Right ventricle myocardium inferior (tissue), 1 donor: Measurements from ENCODE around the gene SUPT4H1. TPM values are rescaled to one million over a fixed set of nuclear protein-coding genes. Genes with fewer than 3 reads are reported as not detected.
A peak's percentile ranks its signal among the peaks of the same experiment; 100 is the strongest.

Source experiments
- ATAC-seq: fragments of 200-7000 bp; cut with Tn5 transposase; one replicate; pipeline ENCODE4 v1.9.1; 2020; ENCODE audit warnings: mild to moderate bottlenecking, moderate library complexity
- DNase-seq: peaks from one replicate; pipeline ENCODE4 v3.0.0; 2021; ENCODE audit errors: missing footprints
- intact Hi-C: fragments of 100-400 bp; cut with DNase I; formaldehyde crosslinking; loops from one replicate; pipeline ENCODE4 v1.11.0; 2022
- total RNA-seq: library from RNA; stranded (reverse); fragmentation: NEBNext Ultra II Directional; extraction: Animal tissue kit (Norgen Biotek cat#: 25700); gene quantifications from one replicate; pipeline ENCODE4 v1.2.1, GENCODE V29; 2021
- donor health status: DM: no; HTN: yes; CAD: no; lungs with severe emphysema.

Gene SUPT4H1
- total RNA-seq, 1 donor from 2014 or later = 58.2 TPM

- intact Hi-C loops = no loop called here
- ATAC-seq = no peak
- no peak for DNase-seq
Measured at GRCh38 chr17:58334256-58334655, 17.7 kb downstream of the SUPT4H1 start.

- DNase-seq (peak; percentile 56), ATAC-seq (no peak)
- intact Hi-C loops = no loop called here
Measured at GRCh38 chr17:58333736-58334207, 18.2 kb downstream of the SUPT4H1 start.

- DNase-seq (peak; percentile 68), ATAC-seq (no peak)
- intact Hi-C loops = no loop called here
Measured at GRCh38 chr17:58332778-58333735, 18.9 kb downstream of the SUPT4H1 start.

GRCh38 chr17:58331815-58332777 is 19.9 kb downstream of the SUPT4H1 start:
- DNase-seq (peak; percentile 94), ATAC-seq (peak; percentile 55)
- intact Hi-C loops = no loop called here

- intact Hi-C loops = no loop called here
- ATAC-seq (peak; percentile 34), DNase-seq (peak; percentile 60)
Measured at GRCh38 chr17:58330997-58331814, 20.8 kb downstream of the SUPT4H1 start.

- ATAC-seq = no peak
- intact Hi-C loops = no loop called here
- no peak for DNase-seq
Measured at GRCh38 chr17:58330538-58330996, 21.4 kb downstream of the SUPT4H1 start.

- intact Hi-C loops = loop anchor here (10.0 kb wide), 1 partner anchor 85 kb away; the partner anchor contains the start of gene RNF43
- ATAC-seq = no peak
Measured at GRCh38 chr17:58329810-58330537, 22.0 kb downstream of the SUPT4H1 start.

GRCh38 chr17:58329035-58329809 is 22.8 kb downstream of the SUPT4H1 start:
- intact Hi-C loops = loop anchor here (10.0 kb wide), 1 partner anchor 86 kb away; the partner anchor contains the start of gene RNF43
- DNase-seq = no peak
- peak; percentile 28 for ATAC-seq

More at GRCh38 chr17:58329810-58330537, 22.0 kb downstream of the SUPT4H1 start:
- no peak for DNase-seq

GRCh38 chr17:58328195-58329034 is 23.6 kb downstream of the SUPT4H1 start, which contains the start of gene TSPOAP1:
TSS of gene TSPOAP1 (minus strand) at chr17:58328795. CDS start at chr17:58327920, 875 bp downstream.
- ATAC-seq (no peak), DNase-seq (no peak)
- intact Hi-C loops = loop anchor here (10.0 kb wide), 1 partner anchor 86 kb away; the partner anchor contains the start of gene RNF43

- DNase-seq (no peak), ATAC-seq (no peak)
- intact Hi-C loops = loop anchor here (10.0 kb wide), 1 partner anchor 87 kb away; the partner anchor contains the start of gene RNF43
Measured at GRCh38 chr17:58327363-58328194, 24.4 kb downstream of the SUPT4H1 start.

GRCh38 chr17:58326609-58327362 is 25.2 kb downstream of the SUPT4H1 start:
- ATAC-seq (no peak), DNase-seq (no peak)
- intact Hi-C loops = loop anchor here (10.0 kb wide), 1 partner anchor 88 kb away; the partner anchor contains the start of gene RNF43

GRCh38 chr17:58325976-58326468 is 26.0 kb downstream of the SUPT4H1 start:
- ATAC-seq = no peak
- intact Hi-C loops = loop anchor here (10.0 kb wide), 1 partner anchor 89 kb away; the partner anchor contains the start of gene RNF43
- DNase-seq = no peak

GRCh38 chr17:58325289-58325726 is 26.7 kb downstream of the SUPT4H1 start:
- intact Hi-C loops = loop anchor here (10.0 kb wide), 1 partner anchor 89 kb away; the partner anchor contains the start of gene RNF43
- DNase-seq (no peak), ATAC-seq (no peak)
